VCaP (cell line): ENCODE measurements around the gene PTPRN2.

Experiments used
- H3K27ac ChIP-seq: fragments of 450-650 bp; 2 replicates; pipeline ENCODE4 v1.5.1; 2017
- TF ChIP-seq, protein P1 (sequence below): fragments of 450-650 bp; conservative IDR thresholded peaks from 2 replicates; pipeline ENCODE4 v1.5.1; 2017; ENCODE audit warnings: mild to moderate bottlenecking, moderate library complexity

The PTPRN2 gene

DNA sequence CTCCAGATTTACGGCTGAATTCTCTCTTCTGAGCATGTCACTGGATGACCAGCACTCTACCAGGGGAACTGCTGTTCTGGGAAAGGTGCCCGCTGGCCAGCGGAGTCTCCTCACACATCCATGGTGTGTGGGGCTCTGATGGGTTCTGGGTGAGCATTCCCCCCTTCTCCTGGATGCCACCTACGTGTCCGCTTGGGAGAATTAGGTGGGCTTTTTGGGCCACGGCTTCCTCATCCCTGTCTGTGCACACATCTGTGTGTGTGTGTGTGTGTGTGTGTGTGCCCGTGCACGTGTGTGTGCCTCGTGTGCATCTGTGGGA is 1087.8 kb downstream of the PTPRN2 start:
- TF ChIP-seq, protein P1, sequence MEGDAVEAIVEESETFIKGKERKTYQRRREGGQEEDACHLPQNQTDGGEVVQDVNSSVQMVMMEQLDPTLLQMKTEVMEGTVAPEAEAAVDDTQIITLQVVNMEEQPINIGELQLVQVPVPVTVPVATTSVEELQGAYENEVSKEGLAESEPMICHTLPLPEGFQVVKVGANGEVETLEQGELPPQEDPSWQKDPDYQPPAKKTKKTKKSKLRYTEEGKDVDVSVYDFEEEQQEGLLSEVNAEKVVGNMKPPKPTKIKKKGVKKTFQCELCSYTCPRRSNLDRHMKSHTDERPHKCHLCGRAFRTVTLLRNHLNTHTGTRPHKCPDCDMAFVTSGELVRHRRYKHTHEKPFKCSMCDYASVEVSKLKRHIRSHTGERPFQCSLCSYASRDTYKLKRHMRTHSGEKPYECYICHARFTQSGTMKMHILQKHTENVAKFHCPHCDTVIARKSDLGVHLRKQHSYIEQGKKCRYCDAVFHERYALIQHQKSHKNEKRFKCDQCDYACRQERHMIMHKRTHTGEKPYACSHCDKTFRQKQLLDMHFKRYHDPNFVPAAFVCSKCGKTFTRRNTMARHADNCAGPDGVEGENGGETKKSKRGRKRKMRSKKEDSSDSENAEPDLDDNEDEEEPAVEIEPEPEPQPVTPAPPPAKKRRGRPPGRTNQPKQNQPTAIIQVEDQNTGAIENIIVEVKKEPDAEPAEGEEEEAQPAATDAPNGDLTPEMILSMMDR = no peak
- H3K27ac ChIP-seq = no peak overlapping the region

DNA sequence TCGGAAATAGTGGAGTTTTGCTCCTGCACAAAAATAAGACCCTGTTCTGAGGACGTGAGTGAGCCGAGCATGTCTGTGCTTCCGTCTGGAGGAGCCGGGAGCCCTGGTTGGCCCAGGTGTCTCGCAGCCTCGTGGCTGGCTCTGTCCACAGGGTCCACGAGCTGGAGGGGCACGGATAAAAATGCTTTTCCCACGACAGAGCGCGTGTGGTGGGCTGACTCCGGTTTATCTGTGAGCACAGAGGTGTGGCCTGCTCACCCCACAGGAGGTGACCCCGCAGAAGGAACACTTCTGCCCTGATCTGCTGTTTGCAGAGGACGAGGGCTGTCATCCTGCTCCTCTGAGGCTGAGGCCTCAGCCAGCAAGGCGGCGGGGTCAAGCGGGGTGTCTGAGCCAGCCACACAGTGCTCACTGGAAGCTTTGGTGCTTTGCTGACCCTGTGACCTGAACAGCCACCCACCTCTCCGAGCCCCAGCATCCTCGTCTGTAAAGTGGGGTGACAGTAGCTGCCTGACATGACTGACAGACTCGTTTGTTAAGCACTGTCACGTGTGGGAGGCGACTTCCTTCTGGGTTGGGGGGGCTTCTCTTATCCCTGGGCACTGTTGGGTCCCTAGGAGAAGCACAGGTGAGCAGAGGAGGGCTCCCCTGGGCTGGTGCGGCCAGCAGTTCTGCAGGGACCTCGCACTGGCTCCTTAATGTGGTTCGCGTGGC is 1088.3 kb downstream of the PTPRN2 start:
- TF ChIP-seq, protein P1 = no peak

DNA sequence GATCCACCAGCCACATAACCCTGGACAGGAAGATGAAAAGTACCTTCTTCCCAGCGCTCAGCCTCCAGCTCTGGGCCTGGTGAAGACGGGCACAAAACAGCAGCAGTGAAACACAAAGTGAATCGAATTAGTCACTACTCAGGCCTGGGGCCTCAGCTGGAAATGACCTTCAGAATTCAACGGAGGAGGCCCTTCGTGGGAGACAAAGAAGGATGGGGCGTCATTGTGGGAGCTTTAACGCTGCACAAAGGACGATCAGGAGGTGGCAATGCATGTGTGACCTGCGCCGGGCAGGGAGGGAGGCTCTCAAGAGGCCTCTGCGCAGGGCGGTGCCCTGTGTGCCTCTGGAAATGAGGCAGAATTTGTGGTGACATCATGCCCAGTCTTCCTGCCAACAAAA is 1089.0 kb downstream of the PTPRN2 start:
- no peak overlapping the region for H3K27ac ChIP-seq
- TF ChIP-seq, protein P1 = no peak

More for the DNA sequence above, 1088.3 kb downstream of the PTPRN2 start:
- no peak overlapping the region for H3K27ac ChIP-seq

DNA sequence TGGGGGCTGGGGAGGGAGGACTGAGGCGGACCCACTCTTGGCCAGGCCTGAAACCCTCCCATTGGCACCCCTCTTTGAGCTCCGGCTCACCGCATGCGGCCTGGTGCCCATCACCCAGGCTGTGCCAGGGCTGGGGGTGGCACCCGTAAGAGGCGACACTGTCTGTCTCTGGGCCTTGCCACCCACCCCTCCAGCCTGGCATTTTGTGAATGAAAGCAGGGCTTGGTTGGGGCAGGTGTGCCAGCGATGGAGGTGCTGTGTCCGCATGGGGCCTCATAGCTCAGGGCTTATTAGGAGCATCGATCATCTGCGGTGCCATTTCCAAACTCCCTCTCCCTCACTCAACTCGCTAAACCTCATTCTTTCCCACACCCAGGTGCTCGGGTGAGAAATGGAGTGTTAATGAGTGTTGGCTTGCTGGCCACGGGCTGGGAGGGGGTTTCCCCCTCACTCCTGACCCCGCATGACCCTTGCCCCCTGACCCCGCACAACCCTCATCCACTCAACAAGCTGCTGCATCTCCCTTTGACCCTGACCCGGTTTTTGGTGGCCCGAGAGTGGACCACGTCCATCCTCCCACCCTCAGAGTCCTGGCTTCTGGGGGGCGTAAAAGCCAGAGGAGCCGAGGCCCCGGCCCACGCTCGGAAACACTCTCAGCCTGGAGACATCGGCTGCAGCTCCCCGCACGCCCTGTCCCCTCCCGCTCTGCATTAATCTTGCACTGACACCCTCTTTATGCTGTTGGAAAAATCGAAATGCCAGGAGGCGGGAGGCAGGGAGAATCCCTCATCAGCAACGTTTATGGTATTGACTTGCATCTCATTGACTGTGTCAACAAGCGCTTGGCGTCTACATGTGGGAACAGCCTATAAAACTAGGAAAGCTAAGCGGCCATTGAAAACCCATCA is 1089.6 kb downstream of the PTPRN2 start:
- H3K27ac ChIP-seq = no peak overlapping the region
- TF ChIP-seq, protein P1 = no peak

DNA sequence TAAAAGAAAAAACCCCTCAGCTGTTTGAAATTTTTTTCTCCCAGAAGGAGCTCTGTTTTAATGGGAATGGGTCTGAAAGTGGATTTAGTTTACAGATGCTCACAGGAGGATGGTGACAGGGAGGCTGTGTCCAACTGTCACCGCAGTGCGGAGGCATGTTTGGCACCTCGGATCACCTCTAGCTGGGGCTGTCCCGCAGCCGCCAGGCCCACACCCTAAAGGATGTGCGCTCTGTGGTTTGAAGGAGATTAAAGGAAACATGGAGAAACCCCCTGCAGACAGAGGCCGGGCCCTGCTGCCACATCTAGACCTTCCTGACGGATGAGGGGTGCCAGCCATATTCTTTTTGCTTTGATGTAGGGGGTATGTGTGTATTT is 1090.3 kb downstream of the PTPRN2 start:
- TF ChIP-seq, protein P1 = no peak
- H3K27ac ChIP-seq = no peak overlapping the region

DNA sequence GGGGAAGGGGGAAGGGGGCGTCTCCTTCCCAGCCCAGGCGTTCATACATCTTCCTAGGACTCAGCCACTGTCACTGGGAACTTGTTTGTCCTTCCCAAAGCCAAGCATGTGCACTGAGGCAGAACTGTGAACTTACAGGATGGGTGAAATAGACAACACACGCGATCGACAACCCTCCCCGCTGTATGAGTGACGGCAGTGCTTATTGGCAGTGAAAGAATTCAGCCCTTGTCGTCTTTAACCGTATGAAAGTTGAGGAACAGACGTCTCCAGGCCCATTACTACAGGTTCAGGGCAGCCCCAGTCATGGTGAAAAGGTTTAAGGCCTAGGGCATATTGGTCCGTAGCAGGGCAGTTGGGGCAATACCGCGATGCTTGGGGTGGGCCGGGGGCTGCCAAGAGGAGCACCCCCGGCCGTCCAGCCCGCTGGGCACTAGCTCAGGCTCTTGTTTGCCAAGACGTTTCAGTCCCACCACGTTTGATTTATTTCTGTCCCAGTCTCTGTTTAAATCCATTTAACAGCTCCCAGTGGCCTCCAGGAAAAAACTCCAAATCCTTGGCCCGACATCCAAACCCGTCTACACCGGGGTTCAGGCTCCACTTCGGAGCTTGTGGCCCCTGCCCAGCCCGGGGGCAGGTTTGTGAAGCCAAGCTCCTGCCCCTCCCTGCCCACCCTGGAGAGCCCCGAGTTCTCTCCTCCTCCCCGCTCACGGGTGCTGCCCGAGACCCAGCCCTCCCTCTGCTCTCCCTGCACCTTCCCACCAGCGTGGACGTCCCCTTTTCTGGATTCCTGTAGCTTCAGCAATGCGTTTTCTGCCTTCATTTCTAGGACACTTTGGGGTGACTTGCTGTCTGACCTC is 1091.0 kb downstream of the PTPRN2 start:
- TF ChIP-seq, protein P1 = no peak
- no peak overlapping the region for H3K27ac ChIP-seq

DNA sequence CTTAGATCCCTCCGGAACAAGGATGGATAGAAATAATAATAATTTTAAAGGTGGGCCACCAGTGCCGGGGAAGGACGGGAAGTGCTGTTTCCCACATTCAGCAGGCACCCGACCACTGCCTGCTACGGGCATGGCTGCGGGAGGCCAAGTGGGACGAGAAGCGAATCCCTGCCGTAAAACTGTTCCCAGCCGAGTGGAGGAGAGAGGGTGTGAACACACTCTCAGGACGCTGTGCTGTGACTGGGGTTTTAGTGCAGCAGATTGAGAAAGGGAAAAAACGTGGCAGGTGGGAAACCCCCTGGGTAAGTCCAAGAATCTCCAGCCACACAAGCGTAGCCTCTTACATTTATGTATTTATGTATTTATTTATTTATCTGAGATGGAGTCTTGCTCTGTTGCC is 1092.0 kb downstream of the PTPRN2 start:
- H3K27ac ChIP-seq = no peak overlapping the region
- TF ChIP-seq, protein P1 = no peak
